Spleen (tissue), 7 donors: Measurements from ENCODE around the gene KDM4B.

Experiments used
- POLR2A ChIP-seq, 3 donors: fragments of 450-650 bp; IDR thresholded peaks; one replicate each; pipeline ENCODE4 v1.5.1; 2017; ENCODE audit warnings: antibody characterized with exemption in 3 of 3, mild to moderate bottlenecking in 1 of 3
- POLR2AphosphoS5 ChIP-seq, 3 donors: sonication (generic); formaldehyde crosslinking; IDR thresholded peaks; one replicate each; pipeline ENCODE4 v1.5.1; 2017; ENCODE audit warnings: antibody characterized with exemption in 3 of 3
- TF ChIP-seq, protein P1 (sequence below), 11 experiments: fragments of 200-600 bp in 7 of 11; fragments of 450-650 bp in 4 of 11; sonication (generic) in 4 of 11; IDR thresholded peaks in 8 of 11; conservative IDR thresholded peaks in 3 of 11; 1 replicate in 7 of 11; 2 replicates in 4 of 11; pipeline versions ENCODE4 v1.4.0 to v1.8.0; 2016 to 2021; ENCODE audit warnings: antibody characterized with exemption in 11 of 11, inconsistent platforms in 4 of 11, mild to moderate bottlenecking in 1 of 11
- donor health status: DM: no; HTN: no; CAD: no; lungs with moderate emphysema.
- donor health status: DM: no; HTN: no; CAD: no.
- donor health status: DM: no; HTN: no; CAD: no.

DNA sequence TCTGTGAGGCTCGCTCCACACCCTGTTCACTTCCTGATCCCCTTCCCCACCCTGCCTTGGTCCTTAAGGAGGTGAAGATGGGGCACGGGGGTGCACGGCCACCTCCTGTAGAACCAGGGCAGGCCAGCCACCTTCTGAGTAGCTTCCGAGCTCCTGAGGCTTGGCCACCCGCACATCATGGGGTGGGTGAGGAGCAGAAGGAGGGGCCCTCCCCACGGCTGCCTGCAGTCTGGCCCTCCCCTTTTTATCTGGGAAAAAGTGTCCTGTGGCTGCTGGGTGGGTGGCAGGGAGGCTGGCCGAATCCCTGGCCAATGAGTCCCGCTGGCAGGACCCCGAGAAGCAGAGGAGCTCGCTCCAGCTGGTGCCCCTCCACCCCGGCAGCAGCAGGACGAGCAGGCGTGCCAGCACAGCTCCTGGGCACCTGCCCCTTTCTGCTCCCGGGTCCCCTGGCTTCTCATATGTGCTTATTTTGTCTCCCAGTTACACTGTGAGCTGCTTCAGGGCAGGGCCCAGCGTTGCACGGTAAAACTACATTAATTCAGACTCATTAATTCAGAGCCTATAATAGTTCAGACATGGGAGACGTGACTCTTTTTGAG lies 135.0 kb downstream of the KDM4B start:
- TF ChIP-seq, protein P1, sequence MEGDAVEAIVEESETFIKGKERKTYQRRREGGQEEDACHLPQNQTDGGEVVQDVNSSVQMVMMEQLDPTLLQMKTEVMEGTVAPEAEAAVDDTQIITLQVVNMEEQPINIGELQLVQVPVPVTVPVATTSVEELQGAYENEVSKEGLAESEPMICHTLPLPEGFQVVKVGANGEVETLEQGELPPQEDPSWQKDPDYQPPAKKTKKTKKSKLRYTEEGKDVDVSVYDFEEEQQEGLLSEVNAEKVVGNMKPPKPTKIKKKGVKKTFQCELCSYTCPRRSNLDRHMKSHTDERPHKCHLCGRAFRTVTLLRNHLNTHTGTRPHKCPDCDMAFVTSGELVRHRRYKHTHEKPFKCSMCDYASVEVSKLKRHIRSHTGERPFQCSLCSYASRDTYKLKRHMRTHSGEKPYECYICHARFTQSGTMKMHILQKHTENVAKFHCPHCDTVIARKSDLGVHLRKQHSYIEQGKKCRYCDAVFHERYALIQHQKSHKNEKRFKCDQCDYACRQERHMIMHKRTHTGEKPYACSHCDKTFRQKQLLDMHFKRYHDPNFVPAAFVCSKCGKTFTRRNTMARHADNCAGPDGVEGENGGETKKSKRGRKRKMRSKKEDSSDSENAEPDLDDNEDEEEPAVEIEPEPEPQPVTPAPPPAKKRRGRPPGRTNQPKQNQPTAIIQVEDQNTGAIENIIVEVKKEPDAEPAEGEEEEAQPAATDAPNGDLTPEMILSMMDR (IDR thresholded peaks at IDR 0.05 in 8 of 11, conservative IDR thresholded peaks at IDR 0.05 in 3 of 11), result no peak
- no peak for TF ChIP-seq POLR2A (IDR thresholded peaks at IDR 0.05)
- no peak for TF ChIP-seq POLR2AphosphoS5 (IDR thresholded peaks at IDR 0.05)
